Activated T-helper 1 cell treated with anti-CD3 and anti-CD28 coated beads, Interleukin-12 subunit alpha, Interleukin-12 subunit beta, Interleukin-2, Interleukin-4 antibody, amounts not matched to agents 30 ng/mL and 10 ng/mL and 1 ng/mL, durations not matched to agents 14 hours and 24 hours and 36 hours (primary cell): ENCODE data around the gene PAPLN. TPM values are rescaled to one million over a fixed set of nuclear protein-coding genes. Genes with fewer than 3 reads are reported as not detected.
A peak's percentile ranks its signal among the peaks of the same experiment; 100 is the strongest.

Experiments
- DNase-seq: peaks from one replicate; pipeline ENCODE4 v3.0.0; 2021; ENCODE audit warnings: low spot score
- H3K27ac Mint-ChIP-seq: one replicate; pipeline ENCODE4 v1.8.0; 2021; ENCODE audit warnings: mild to moderate bottlenecking, mixed read lengths
- H3K27me3 Mint-ChIP-seq: one replicate; pipeline ENCODE4 v1.8.0; 2022; ENCODE audit warnings: mild to moderate bottlenecking, moderate library complexity, mixed read lengths; ENCODE audit not compliant: insufficient read depth
- H3K36me3 Mint-ChIP-seq: one replicate; pipeline ENCODE4 v1.8.0; 2021; ENCODE audit warnings: low read depth, mixed read lengths
- H3K4me1 Mint-ChIP-seq: one replicate; pipeline ENCODE4 v1.8.0; 2021; ENCODE audit warnings: low read depth, mixed read lengths
- H3K4me3 Mint-ChIP-seq: one replicate; pipeline ENCODE4 v1.8.0; 2021; ENCODE audit warnings: mild to moderate bottlenecking, moderate library complexity, mixed read lengths
- H3K9me3 Mint-ChIP-seq: one replicate; pipeline ENCODE4 v1.8.0; 2021; ENCODE audit warnings: mixed read lengths
- intact Hi-C: fragments of 100-400 bp; cut with micrococcal nuclease; formaldehyde crosslinking; loops from one replicate; pipeline ENCODE4 v1.15.1; 2024
- total RNA-seq: library from RNA; stranded (reverse); gene quantifications from 2 replicates; pipeline ENCODE4 v1.2.3, GENCODE V29; 2022

The PAPLN gene
- total RNA-seq, 1 donor from 2014 or later = 0.96 TPM

- H3K4me3 Mint-ChIP-seq = no peak overlapping the region
- no peaks in the 10 kb centered on the region for H3K27me3 Mint-ChIP-seq
- no peaks in the 10 kb centered on the region for H3K9me3 Mint-ChIP-seq
- H3K4me1 Mint-ChIP-seq = peaks cover 11% of the 10 kb centered on the region
- no peak for DNase-seq
- no peak overlapping the region for H3K27ac Mint-ChIP-seq
- intact Hi-C loops = no loop called here
- H3K36me3 Mint-ChIP-seq = peaks cover 49% of the 10 kb centered on the region
Observed at GRCh38 chr14:73217411-73217810, 19.9 kb upstream of the PAPLN start.

- H3K27me3 Mint-ChIP-seq = no peaks in the 10 kb centered on the region
- peaks cover 22% of the 10 kb centered on the region for H3K4me1 Mint-ChIP-seq
- intact Hi-C loops = no loop called here
- H3K36me3 Mint-ChIP-seq = peaks cover 42% of the 10 kb centered on the region
- DNase-seq = no peak
- no peak overlapping the region for H3K27ac Mint-ChIP-seq
- no peaks in the 10 kb centered on the region for H3K9me3 Mint-ChIP-seq
- no peak overlapping the region for H3K4me3 Mint-ChIP-seq
Observed at GRCh38 chr14:73220061-73220460, 17.2 kb upstream of the PAPLN start.

GRCh38 chr14:73220634-73221033 is 16.7 kb upstream of the PAPLN start:
- Mint-ChIP-seq H3K27ac (no peak overlapping the region), H3K4me1 (peaks cover 22% of the 10 kb centered on the region), H3K36me3 (peaks cover 45% of the 10 kb centered on the region), H3K27me3 (no peaks in the 10 kb centered on the region), H3K9me3 (no peaks in the 10 kb centered on the region), H3K4me3 (no peak overlapping the region)
- intact Hi-C loops = loop anchor here (1.0 kb wide), 1 partner anchor 72 kb away; no protein-coding TSS in a partner anchor
- DNase-seq = no peak

GRCh38 chr14:73221945-73222344 is 15.4 kb upstream of the PAPLN start:
- intact Hi-C loops = loop anchor here (1.0 kb wide), 1 partner anchor 70 kb away; no protein-coding TSS in a partner anchor
- Mint-ChIP-seq H3K4me3 (peak overlapping the region; percentile 6), H3K27ac (peak overlapping the region; percentile 36), H3K9me3 (no peaks in the 10 kb centered on the region), H3K4me1 (peaks cover 22% of the 10 kb centered on the region), H3K36me3 (peaks cover 45% of the 10 kb centered on the region), H3K27me3 (no peaks in the 10 kb centered on the region)
- no peak for DNase-seq

- H3K9me3 Mint-ChIP-seq = no peaks in the 10 kb centered on the region
- no peak for DNase-seq
- peak overlapping the region; percentile 72 for H3K27ac Mint-ChIP-seq
- H3K27me3 Mint-ChIP-seq = no peaks in the 10 kb centered on the region
- H3K36me3 Mint-ChIP-seq = peaks cover 42% of the 10 kb centered on the region
- peak overlapping the region; percentile 58 for H3K4me3 Mint-ChIP-seq
- intact Hi-C loops = no loop called here
- peaks cover 22% of the 10 kb centered on the region for H3K4me1 Mint-ChIP-seq
Observed at GRCh38 chr14:73223049-73223448, 14.3 kb upstream of the PAPLN start.

GRCh38 chr14:73225496-73225895 is 11.8 kb upstream of the PAPLN start:
- intact Hi-C loops = no loop called here
- Mint-ChIP-seq H3K4me3 (no peak overlapping the region), H3K27me3 (no peaks in the 10 kb centered on the region), H3K36me3 (peaks cover 24% of the 10 kb centered on the region), H3K4me1 (peaks cover 22% of the 10 kb centered on the region), H3K9me3 (no peaks in the 10 kb centered on the region), H3K27ac (no peak overlapping the region)
- no peak for DNase-seq

- peaks cover 8% of the 10 kb centered on the region for H3K36me3 Mint-ChIP-seq
- intact Hi-C loops = no loop called here
- no peaks in the 10 kb centered on the region for H3K9me3 Mint-ChIP-seq
- H3K27me3 Mint-ChIP-seq = peaks cover 5% of the 10 kb centered on the region
- DNase-seq = no peak
- no peak overlapping the region for H3K4me3 Mint-ChIP-seq
- H3K27ac Mint-ChIP-seq = no peak overlapping the region
- H3K4me1 Mint-ChIP-seq = peaks cover 3% of the 10 kb centered on the region
Observed at GRCh38 chr14:73227812-73228781, 9.2 kb upstream of the PAPLN start.

GRCh38 chr14:73230051-73230450 is 7.3 kb upstream of the PAPLN start:
- H3K27me3 Mint-ChIP-seq = peaks cover 22% of the 10 kb centered on the region
- H3K9me3 Mint-ChIP-seq = no peaks in the 10 kb centered on the region
- intact Hi-C loops = no loop called here
- no peak overlapping the region for H3K27ac Mint-ChIP-seq
- H3K36me3 Mint-ChIP-seq = peaks cover 4% of the 10 kb centered on the region
- H3K4me3 Mint-ChIP-seq = no peak overlapping the region
- H3K4me1 Mint-ChIP-seq = no peaks in the 10 kb centered on the region
- no peak for DNase-seq

- DNase-seq = no peak
- intact Hi-C loops = no loop called here
- peaks cover 7% of the 10 kb centered on the region for H3K4me1 Mint-ChIP-seq
- peaks cover 42% of the 10 kb centered on the region for H3K27me3 Mint-ChIP-seq
- no peaks in the 10 kb centered on the region for H3K9me3 Mint-ChIP-seq
- no peak overlapping the region for H3K27ac Mint-ChIP-seq
- H3K36me3 Mint-ChIP-seq = peaks cover 3% of the 10 kb centered on the region
- H3K4me3 Mint-ChIP-seq = no peak overlapping the region
Observed at GRCh38 chr14:73231981-73232851, 5.1 kb upstream of the PAPLN start.

GRCh38 chr14:73232984-73233383 is 4.3 kb upstream of the PAPLN start:
- intact Hi-C loops = no loop called here
- H3K4me3 Mint-ChIP-seq = no peak overlapping the region

GRCh38 chr14:73233564-73233963 is 3.7 kb upstream of the PAPLN start:
- DNase-seq = no peak
- Mint-ChIP-seq H3K9me3 (no peaks in the 10 kb centered on the region), H3K27ac (no peak overlapping the region), H3K4me3 (no peak overlapping the region), H3K36me3 (peaks cover 2% of the 10 kb centered on the region), H3K27me3 (peaks cover 46% of the 10 kb centered on the region), H3K4me1 (peaks cover 10% of the 10 kb centered on the region)
- intact Hi-C loops = no loop called here

More at GRCh38 chr14:73232984-73233383, 4.3 kb upstream of the PAPLN start:
- H3K27ac Mint-ChIP-seq = no peak overlapping the region
- no peak for DNase-seq
- H3K27me3 Mint-ChIP-seq = peaks cover 43% of the 10 kb centered on the region
- H3K4me1 Mint-ChIP-seq = peaks cover 7% of the 10 kb centered on the region
- H3K9me3 Mint-ChIP-seq = no peaks in the 10 kb centered on the region
- H3K36me3 Mint-ChIP-seq = peaks cover 3% of the 10 kb centered on the region

- no peak overlapping the region for H3K4me3 Mint-ChIP-seq
- no peaks in the 10 kb centered on the region for H3K9me3 Mint-ChIP-seq
Observed at GRCh38 chr14:73234029-73234428, 3.3 kb upstream of the PAPLN start.

More at GRCh38 chr14:73234029-73234428, 3.3 kb upstream of the PAPLN start:
- peaks cover 15% of the 10 kb centered on the region for H3K4me1 Mint-ChIP-seq
- peaks cover 51% of the 10 kb centered on the region for H3K27me3 Mint-ChIP-seq
- peaks cover 2% of the 10 kb centered on the region for H3K36me3 Mint-ChIP-seq
- intact Hi-C loops = no loop called here
- DNase-seq = no peak
- H3K27ac Mint-ChIP-seq = no peak overlapping the region
